Measurements from ENCODE around the gene ADCYAP1R1. TPM values are rescaled to one million over a fixed set of nuclear protein-coding genes. Genes with fewer than 3 reads are reported as not detected.

The ADCYAP1R1 gene
- total RNA-seq, 2 donors from 2014 or later = not detected

GRCh38 chr7:31120800-31121513, 68.8 kb downstream of the ADCYAP1R1 start:
- Mint-ChIP-seq H3K36me3 (no peaks in the 10 kb centered on the region), H3K4me1 (ENCODE audit: low read depth in 2 of 2) (no peaks in the 10 kb centered on the region), H3K27me3 (peaks cover 20 to 35% of the 10 kb centered on the region in 2 donors), H3K4me3 (no peak overlapping the region), H3K9me3 (no peaks in the 10 kb centered on the region), H3K27ac (no peak overlapping the region)
- ATAC-seq (peak; percentile 19 to 55), DNase-seq (ENCODE audit: low spot score) (no peak)

GRCh38 chr7:31121601-31122000, 69.5 kb downstream of the ADCYAP1R1 start:
- ATAC-seq (no peak), DNase-seq (ENCODE audit: low spot score) (peak; percentile 16)
- Mint-ChIP-seq H3K4me1 (ENCODE audit: low read depth in 2 of 2) (no peaks in the 10 kb centered on the region), H3K27ac (no peak overlapping the region), H3K9me3 (no peaks in the 10 kb centered on the region), H3K27me3 (peaks cover 19 to 34% of the 10 kb centered on the region in 2 donors), H3K36me3 (no peaks in the 10 kb centered on the region), H3K4me3 (no peak overlapping the region)

GRCh38 chr7:31122649-31123058, 70.5 kb downstream of the ADCYAP1R1 start:
- ATAC-seq (no peak), DNase-seq (ENCODE audit: low spot score) (peak; percentile 40)
- Mint-ChIP-seq H3K9me3 (no peaks in the 10 kb centered on the region), H3K4me3 (no peak overlapping the region), H3K27ac (no peak overlapping the region), H3K27me3 (peaks cover 17 to 28% of the 10 kb centered on the region in 2 donors), H3K4me1 (ENCODE audit: low read depth in 2 of 2) (no peaks in the 10 kb centered on the region), H3K36me3 (no peaks in the 10 kb centered on the region)

- Mint-ChIP-seq H3K4me3 (no peak overlapping the region), H3K27ac (no peak overlapping the region), H3K27me3 (peaks cover 17 to 26% of the 10 kb centered on the region in 2 donors), H3K4me1 (ENCODE audit: low read depth in 2 of 2) (no peaks in the 10 kb centered on the region), H3K36me3 (no peaks in the 10 kb centered on the region), H3K9me3 (no peaks in the 10 kb centered on the region)
- ATAC-seq = no peak
- peak; percentile 53 for DNase-seq (ENCODE audit: low spot score)
Observed at GRCh38 chr7:31123321-31123720, 71.2 kb downstream of the ADCYAP1R1 start.

GRCh38 chr7:31123726-31124125, 71.6 kb downstream of the ADCYAP1R1 start:
- Mint-ChIP-seq H3K36me3 (no peaks in the 10 kb centered on the region), H3K4me1 (ENCODE audit: low read depth in 2 of 2) (no peaks in the 10 kb centered on the region), H3K9me3 (no peaks in the 10 kb centered on the region), H3K27ac (no peak overlapping the region), H3K27me3 (peaks cover 17 to 26% of the 10 kb centered on the region in 2 donors), H3K4me3 (no peak overlapping the region)
- DNase-seq (ENCODE audit: low spot score) (peak; percentile 8), ATAC-seq (no peak)

GRCh38 chr7:31125171-31125570, 73.1 kb downstream of the ADCYAP1R1 start:
- ATAC-seq = peak in 1 of 2 donors; percentile 19
- Mint-ChIP-seq H3K4me1 (ENCODE audit: low read depth in 2 of 2) (no peaks in the 10 kb centered on the region), H3K4me3 (no peak overlapping the region), H3K27ac (no peak overlapping the region), H3K9me3 (no peaks in the 10 kb centered on the region), H3K27me3 (peaks cover 21 to 24% of the 10 kb centered on the region in 2 donors), H3K36me3 (no peaks in the 10 kb centered on the region)
- peak; percentile 28 for DNase-seq (ENCODE audit: low spot score)

GRCh38 chr7:31126976-31127375, 74.9 kb downstream of the ADCYAP1R1 start:
- DNase-seq (ENCODE audit: low spot score) (no peak), ATAC-seq (no peak)
- Mint-ChIP-seq H3K4me3 (no peak overlapping the region), H3K36me3 (no peaks in the 10 kb centered on the region), H3K27ac (no peak overlapping the region), H3K4me1 (ENCODE audit: low read depth in 2 of 2) (no peaks in the 10 kb centered on the region), H3K27me3 (peaks cover 20 to 22% of the 10 kb centered on the region in 2 donors), H3K9me3 (no peaks in the 10 kb centered on the region)

- Mint-ChIP-seq H3K9me3 (no peaks in the 10 kb centered on the region), H3K27ac (no peak overlapping the region), H3K36me3 (no peaks in the 10 kb centered on the region), H3K27me3 (peaks cover 13% of the 10 kb centered on the region in 2 donors), H3K4me1 (ENCODE audit: low read depth in 2 of 2) (no peaks in the 10 kb centered on the region), H3K4me3 (no peak overlapping the region)
- no peak for ATAC-seq
- peak; percentile 26 for DNase-seq (ENCODE audit: low spot score)
Observed at GRCh38 chr7:31129067-31129466, 77.0 kb downstream of the ADCYAP1R1 start.

- Mint-ChIP-seq H3K27ac (no peak overlapping the region), H3K27me3 (peaks cover 5 to 7% of the 10 kb centered on the region in 2 donors), H3K36me3 (no peaks in the 10 kb centered on the region), H3K4me1 (ENCODE audit: low read depth in 2 of 2) (no peaks in the 10 kb centered on the region), H3K9me3 (no peaks in the 10 kb centered on the region), H3K4me3 (no peak overlapping the region)
- ATAC-seq = no peak
- no peak for DNase-seq (ENCODE audit: low spot score)
Observed at GRCh38 chr7:31133497-31133896, 81.4 kb downstream of the ADCYAP1R1 start.

- Mint-ChIP-seq H3K27me3 (peaks cover 3 to 7% of the 10 kb centered on the region in 2 donors), H3K4me1 (ENCODE audit: low read depth in 2 of 2) (no peaks in the 10 kb centered on the region), H3K4me3 (no peak overlapping the region), H3K9me3 (no peaks in the 10 kb centered on the region), H3K27ac (no peak overlapping the region), H3K36me3 (no peaks in the 10 kb centered on the region)
- DNase-seq (ENCODE audit: low spot score) = no peak
- peak; percentile 51 to 67 for ATAC-seq
Observed at GRCh38 chr7:31134246-31135188, 82.4 kb downstream of the ADCYAP1R1 start.

- ATAC-seq = no peak
- no peaks in the 10 kb centered on the region for H3K36me3 Mint-ChIP-seq
- no peak for DNase-seq (ENCODE audit: low spot score)
- H3K4me1 Mint-ChIP-seq (ENCODE audit: low read depth in 2 of 2) = no peaks in the 10 kb centered on the region
- H3K27ac Mint-ChIP-seq = no peak overlapping the region
- peaks cover under 1 to 10% of the 10 kb centered on the region in 2 donors for H3K27me3 Mint-ChIP-seq
- H3K4me3 Mint-ChIP-seq = no peak overlapping the region
- no peaks in the 10 kb centered on the region for H3K9me3 Mint-ChIP-seq
Observed at GRCh38 chr7:31137234-31137633, 85.1 kb downstream of the ADCYAP1R1 start.

- no peak for ATAC-seq
- H3K27me3 Mint-ChIP-seq = peaks cover 19 to 25% of the 10 kb centered on the region in 2 donors
- no peaks in the 10 kb centered on the region for H3K9me3 Mint-ChIP-seq
- no peaks in the 10 kb centered on the region for H3K36me3 Mint-ChIP-seq
- no peak overlapping the region for H3K4me3 Mint-ChIP-seq
- DNase-seq (ENCODE audit: low spot score) = no peak
- H3K4me1 Mint-ChIP-seq (ENCODE audit: low read depth in 2 of 2) = no peaks in the 10 kb centered on the region
- no peak overlapping the region for H3K27ac Mint-ChIP-seq
Observed at GRCh38 chr7:31145339-31145738, 93.2 kb downstream of the ADCYAP1R1 start.

- Mint-ChIP-seq H3K27ac (no peak overlapping the region), H3K36me3 (no peaks in the 10 kb centered on the region), H3K9me3 (no peaks in the 10 kb centered on the region), H3K4me1 (ENCODE audit: low read depth in 2 of 2) (no peaks in the 10 kb centered on the region), H3K27me3 (peaks cover 17 to 25% of the 10 kb centered on the region in 2 donors), H3K4me3 (no peak overlapping the region)
- DNase-seq (ENCODE audit: low spot score) (no peak), ATAC-seq (no peak)
Observed at GRCh38 chr7:31146030-31146429, 93.9 kb downstream of the ADCYAP1R1 start.

- Mint-ChIP-seq H3K4me1 (ENCODE audit: low read depth in 2 of 2) (no peaks in the 10 kb centered on the region), H3K4me3 (no peak overlapping the region), H3K9me3 (no peaks in the 10 kb centered on the region), H3K36me3 (no peaks in the 10 kb centered on the region), H3K27ac (no peak overlapping the region), H3K27me3 (peaks cover 17 to 25% of the 10 kb centered on the region in 2 donors)
- DNase-seq (ENCODE audit: low spot score) (no peak), ATAC-seq (no peak)
Observed at GRCh38 chr7:31146538-31146937, 94.4 kb downstream of the ADCYAP1R1 start.
